C1 segment of cervical spinal cord (tissue), 14 donors: ENCODE data around the gene LPO.
A peak's percentile ranks its signal among the peaks of the same experiment; 100 is the strongest.

Experiments
- DNase-seq, 14 donors: peaks; one replicate each; lab custom pipeline; 2025; lab: John Stamatoyannopoulos, UW

The LPO gene

DNA sequence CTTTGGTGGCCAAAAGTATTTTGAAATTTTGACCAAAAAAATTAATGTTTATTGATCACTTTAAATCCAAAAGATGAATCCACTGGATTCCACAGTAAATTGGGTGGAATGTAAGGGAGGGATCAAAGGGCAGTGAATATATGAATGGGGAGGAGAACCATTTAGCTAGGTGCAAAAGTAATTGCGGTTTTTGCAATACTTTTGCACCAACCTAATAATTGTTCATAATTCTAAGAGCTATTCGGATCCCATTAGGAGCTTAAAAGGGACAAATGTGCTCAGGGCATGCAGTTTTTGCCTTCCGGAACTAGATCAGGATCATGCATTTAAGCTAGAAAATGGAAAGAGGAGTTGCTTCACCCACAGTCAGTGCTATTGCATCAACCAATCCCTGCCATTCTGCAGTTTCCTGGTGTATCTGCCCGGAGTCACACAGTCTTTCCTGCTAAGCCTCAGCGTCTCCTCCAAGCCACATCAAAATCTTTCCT is at the start of gene LPO:
TSS of gene LPO (plus strand) at position 438 of the 488 bp plus-strand sequence. CDS start 4,396 bp downstream, outside the sequence.
- DNase-seq = no peak

- no peak for DNase-seq
These were observed 48.8 kb upstream of the LPO start for GRCh38 chr17:58189436-58190146.

DNA sequence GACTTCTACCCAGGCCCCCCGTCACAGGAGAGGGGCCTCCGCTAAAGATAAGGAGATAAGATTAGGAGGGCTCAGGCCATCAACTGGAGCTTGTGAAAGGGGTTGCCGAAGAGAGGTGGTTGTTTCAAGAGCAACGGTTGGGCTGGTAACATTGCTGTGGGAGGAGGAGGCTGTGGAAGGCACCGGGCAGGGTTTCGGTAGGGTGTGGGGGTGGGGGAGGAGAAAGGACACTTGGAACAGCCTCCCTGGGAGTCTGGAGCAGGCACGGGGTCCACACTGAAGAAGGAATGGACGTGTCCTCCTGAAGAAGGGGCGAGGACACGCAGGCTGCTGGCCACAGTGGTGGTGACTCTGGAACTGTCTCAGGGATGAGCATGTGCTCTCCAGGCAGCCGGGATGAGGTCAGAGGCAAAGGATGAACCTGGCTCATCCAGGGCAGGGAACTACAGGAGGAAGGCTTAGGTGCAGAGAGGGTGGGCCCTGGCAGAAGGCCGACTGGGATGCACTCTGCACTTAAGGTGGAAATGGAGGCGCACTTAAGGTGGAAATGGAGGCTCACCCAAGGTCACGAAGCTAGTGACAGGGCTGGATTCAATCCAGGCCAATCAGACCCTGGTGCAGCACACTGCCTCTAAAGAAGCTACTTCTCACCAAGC is 47.0 kb upstream of the LPO start:
- no peak for DNase-seq

GRCh38 chr17:58192612-58193011 is 45.8 kb upstream of the LPO start, which contains the start of gene EPX:
EPX (plus strand) TSS chr17:58192726; CDS start chr17:58192847, 121 bp downstream.
- DNase-seq = no peak

- DNase-seq = no peak
These were observed 44.6 kb upstream of the LPO start for GRCh38 chr17:58193641-58194255.

GRCh38 chr17:58195518-58196123 is 42.8 kb upstream of the LPO start:
- DNase-seq = no peak

DNA sequence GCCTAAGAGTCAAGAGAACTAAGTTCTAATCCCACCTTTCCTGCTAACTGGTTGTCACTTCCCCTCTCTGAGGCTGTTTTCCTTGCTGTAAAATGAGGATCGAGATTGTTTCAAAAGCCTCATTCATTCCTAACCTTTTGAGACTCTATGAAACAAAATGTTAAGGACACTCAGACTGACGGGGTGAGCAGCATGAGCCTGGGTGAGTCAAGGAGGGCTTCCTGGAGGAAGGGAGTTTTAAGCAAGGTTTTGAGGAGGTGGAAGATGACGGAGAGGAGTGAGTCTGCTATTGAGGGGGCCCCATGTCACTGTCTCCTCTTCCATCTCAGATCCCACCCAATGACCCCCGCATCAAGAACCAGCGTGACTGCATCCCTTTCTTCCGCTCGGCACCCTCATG is 41.8 kb upstream of the LPO start:
- DNase-seq = no peak

DNA sequence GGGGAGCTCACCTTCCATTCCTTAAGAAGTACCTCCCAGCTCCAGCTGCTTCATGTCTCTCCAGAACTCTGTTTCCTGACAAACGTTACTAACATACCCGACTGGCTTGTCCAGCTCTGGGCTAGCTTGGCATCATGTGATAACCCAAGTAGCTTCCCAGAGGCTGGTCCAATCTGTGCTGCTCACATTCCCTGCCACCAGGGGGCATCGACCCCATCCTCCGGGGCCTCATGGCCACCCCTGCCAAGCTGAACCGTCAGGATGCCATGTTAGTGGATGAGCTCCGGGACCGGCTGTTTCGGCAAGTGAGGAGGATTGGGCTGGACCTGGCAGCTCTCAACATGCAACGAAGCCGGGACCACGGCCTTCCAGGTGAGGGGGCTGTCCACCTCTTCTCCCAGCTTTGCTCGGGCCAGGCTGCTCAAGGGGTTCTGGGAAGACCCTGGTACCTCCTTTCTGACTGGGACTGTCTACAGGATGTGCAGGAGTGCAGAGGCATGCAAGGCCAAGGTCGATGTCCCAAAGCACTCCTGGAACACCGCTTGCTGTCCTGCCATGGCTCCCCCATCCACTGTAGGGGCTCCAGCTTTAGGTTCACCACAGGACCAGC is 38.3 kb upstream of the LPO start:
- peak in 2 of 14 donors; percentile 2 to 8 for DNase-seq

DNA sequence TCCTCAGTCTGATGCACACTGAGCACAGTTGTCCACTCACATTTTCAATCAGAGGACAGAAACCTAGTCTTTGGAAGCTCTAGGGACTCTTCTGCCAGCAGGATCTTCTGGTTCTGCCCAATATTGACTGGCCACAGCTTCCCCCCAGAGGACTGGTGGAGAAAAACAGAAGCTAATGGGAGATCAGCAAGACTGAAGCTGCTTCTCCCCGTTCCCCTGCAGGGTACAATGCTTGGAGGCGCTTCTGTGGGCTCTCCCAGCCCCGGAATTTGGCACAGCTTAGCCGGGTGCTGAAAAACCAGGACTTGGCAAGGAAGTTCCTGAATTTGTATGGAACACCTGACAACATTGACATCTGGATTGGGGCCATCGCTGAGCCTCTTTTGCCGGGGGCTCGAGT is 35.5 kb upstream of the LPO start:
- no peak for DNase-seq

- no peak for DNase-seq
These were observed 33.6 kb upstream of the LPO start for GRCh38 chr17:58204796-58205195.

GRCh38 chr17:58205936-58206335 is 32.4 kb upstream of the LPO start:
- no peak for DNase-seq

DNA sequence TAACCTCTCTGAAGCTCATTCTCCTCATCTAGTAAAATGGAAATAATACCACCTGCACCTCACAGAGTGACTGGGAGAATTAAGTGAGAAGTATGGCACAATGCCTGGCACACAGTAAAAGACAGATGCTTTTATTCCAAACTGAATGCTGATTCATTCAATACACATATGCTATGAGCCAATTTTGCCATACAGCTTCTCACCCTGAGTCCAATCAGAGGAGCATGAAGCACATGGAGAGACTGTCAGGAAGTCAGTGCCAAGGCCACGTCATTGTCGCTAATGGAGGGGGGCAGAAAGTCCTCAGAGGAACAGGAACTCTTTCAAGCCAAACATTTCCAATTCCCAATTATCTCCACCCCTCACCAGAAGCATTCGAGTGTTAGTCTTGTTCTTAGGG is 30.9 kb upstream of the LPO start:
- DNase-seq = no peak

DNA sequence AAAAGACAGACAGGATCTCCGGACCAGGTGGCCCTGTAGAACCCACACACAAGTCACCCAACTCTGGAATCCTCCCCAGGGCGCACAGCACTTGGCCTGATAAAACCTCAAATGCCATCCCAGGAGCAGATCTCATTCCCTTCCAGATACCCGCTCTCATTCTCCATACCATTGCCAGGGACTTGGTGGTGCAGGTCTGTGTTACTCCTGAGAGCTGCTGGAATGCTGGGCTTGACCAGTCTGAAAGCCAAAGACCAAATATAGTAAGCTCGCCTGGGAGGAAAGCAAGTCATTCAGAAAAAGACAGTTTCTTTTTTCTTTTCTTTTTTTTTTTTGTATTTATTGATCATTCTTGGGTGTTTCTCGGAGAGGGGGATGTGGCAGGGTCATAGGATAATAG is 30.0 kb upstream of the LPO start:
- DNase-seq = no peak

- DNase-seq = no peak
These were observed 27.5 kb upstream of the LPO start for GRCh38 chr17:58210922-58211321.

- DNase-seq = no peak
These were observed 22.7 kb upstream of the LPO start for GRCh38 chr17:58215685-58216084.

- DNase-seq = no peak
These were observed 20.6 kb upstream of the LPO start for GRCh38 chr17:58217766-58218165.

DNA sequence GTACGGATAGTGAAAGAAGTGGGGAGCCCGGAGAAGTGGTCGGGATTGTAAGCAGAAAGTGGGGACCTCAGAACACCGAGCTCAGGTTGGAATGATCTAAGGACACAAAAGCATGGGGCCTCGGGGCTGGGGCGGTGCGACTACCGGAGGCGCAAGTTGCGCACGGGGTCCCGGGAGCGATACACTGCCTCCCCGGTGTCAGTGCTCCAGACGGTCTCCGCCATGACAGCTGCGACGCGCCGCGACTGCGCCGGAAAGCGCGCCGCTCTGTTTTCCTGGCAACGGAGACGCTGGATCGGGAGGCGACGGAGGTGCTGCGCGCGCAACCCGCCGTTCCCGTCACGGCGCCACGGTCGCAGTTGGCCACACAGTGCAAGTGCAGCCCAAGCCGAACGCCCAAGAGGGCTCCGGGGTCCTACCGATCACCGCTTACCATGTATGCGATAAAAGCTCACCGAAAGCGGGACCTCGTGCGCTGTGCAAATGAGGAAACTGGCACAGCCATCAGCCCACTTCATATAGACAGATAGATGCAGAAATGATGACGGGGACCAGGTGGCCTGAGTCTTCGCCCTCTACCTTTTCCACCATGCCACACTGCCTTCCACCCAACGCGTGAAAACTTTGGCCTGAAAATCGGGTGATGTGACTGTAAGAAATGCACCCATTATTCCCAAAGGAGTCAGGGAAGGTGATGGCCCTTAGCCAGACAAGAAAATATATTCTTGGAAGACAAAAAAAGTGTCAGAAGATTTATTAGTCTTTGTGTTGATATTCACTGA is 19.2 kb upstream of the LPO start, which contains the start of gene MKS1:
TSS of gene MKS1 (minus strand) at position 249 of the 782 bp plus-strand sequence. CDS start at position 224, 25 bp downstream.
- DNase-seq = peak; percentile 46 to 94 (median 88)

DNA sequence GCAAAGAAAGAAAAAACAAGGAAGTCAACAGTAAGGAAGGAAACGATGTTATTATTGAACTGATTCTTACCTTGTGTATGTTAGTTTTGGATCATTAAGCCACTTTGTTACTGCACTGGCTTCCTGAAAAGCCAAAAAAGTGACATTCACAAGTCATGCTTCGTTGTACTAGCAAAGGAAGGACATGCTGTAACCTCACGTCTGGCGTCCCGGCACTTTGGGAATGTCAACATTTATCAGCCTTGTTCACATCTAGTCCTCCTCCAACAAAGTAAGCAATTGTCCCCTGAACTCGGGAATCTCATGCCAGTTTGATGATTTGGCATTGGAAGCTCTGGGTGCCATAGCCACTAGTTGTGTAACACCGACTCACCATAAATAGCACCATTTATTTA is 18.6 kb upstream of the LPO start:
- peak in 1 of 14 donors; percentile 4 for DNase-seq

DNA sequence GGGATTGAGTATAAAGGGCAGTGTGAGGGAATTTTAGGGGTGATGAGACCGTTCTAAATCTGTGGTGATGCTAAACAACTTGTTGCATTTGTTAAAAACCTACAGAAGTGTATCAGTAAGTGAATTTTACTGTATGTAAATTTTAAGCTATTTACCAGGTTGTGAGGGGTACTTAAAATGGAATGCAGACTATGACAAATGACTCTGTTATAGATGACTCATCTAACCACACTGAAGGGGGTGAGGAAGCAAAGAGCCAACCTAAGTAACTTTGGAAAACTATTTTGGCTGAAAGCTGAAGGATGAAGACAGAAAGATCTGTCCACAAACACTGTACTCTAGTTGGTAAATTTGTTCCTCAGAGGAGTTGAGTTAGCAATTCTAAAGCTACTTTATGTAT is 14.1 kb upstream of the LPO start:
- DNase-seq = no peak

GRCh38 chr17:58227733-58228132 is 10.7 kb upstream of the LPO start:
- DNase-seq = no peak

- no peak for DNase-seq
These were observed 9.7 kb upstream of the LPO start for GRCh38 chr17:58228679-58229078.
